Stimulated activated CD4-positive, alpha-beta T cell treated with anti-CD3 and anti-CD28 coated beads, Interleukin-2, amount 100 ng/mL, for 4 hours (primary cell): Measurements from ENCODE around the gene P2RY1.

Experiments used
- DNase-seq: peaks from one replicate; pipeline ENCODE4 v3.0.0-alpha.2; 2020; ENCODE audit warnings: low read depth

Gene P2RY1

DNA sequence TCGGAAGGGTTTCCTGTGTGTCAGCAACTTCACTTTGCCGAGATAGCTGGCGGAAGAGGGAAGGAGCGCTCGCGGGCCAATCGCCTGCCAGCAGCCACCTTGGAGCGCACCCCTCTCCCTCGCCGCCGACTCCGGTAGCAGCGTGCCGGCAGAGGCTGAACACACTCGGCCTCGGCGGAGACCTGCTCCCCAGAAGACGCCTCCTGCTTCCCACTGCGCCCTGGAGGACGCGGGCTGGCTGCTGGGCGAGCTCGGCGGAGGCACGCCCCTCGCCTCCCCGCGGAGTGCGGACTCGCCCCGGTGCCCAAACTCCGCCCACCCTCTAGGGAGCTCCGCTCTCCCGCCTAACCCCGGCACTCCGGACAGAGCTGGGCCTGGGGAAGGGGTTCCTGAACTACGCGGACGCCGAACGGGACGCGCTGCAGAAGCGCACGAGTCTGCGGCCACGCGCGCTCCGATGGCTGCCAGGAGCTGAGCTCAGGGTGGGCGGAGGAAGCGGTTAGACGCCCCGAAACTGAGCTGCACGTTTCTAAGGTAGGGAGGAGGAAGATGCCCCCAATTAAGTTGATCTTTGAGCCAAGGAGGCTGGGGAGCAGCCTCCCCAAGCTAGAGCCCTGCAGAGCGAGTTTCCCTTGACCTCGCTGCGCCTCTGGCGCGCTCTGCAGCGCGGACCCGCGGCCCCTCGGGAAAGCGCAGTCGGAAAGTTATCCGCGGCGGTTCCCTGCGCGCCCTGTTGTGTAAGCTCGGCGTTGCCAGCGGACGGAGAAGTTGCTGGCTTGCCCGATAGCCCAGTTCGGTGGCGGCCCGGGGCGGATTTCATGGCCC lies at the start of gene P2RY1:
TSS of gene P2RY1 (plus strand) at position 356 of the 825 bp plus-strand sequence. CDS start 652 bp downstream, outside the sequence.
- DNase-seq, result no peak

DNA sequence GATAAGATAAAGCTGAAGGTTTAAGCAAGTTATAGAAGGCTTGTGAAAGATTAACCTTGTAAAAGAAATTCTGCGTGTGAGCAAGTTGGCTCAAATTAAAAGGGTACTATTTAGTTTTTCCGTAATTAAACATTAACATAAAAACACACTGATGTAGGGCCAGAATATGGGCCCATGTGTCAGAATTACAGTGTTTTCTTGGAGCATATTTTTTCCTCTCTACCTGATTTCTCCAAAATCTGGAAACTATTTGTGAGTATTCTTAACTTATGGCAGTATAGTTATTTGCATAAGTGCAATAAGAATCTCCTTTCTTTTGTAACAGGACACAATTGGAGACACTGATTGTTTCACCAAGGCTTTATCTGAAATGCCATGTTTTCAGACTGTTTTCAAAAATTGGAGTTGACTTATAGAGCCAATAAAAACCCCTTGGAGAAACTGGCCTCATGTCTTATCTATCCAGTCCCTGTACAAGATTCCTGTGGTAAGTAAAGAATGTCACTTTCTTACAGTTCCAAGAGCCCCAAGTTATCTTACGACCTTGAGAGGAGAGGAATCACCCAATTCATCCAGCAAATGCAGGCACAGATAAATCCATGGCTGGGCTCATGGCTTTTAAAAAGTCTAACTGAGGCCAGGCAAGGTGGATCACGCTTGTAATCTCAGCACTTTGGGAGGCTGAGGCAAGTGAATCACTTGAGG lies 47.8 kb upstream of the P2RY1 start:
- no peak for DNase-seq

DNA sequence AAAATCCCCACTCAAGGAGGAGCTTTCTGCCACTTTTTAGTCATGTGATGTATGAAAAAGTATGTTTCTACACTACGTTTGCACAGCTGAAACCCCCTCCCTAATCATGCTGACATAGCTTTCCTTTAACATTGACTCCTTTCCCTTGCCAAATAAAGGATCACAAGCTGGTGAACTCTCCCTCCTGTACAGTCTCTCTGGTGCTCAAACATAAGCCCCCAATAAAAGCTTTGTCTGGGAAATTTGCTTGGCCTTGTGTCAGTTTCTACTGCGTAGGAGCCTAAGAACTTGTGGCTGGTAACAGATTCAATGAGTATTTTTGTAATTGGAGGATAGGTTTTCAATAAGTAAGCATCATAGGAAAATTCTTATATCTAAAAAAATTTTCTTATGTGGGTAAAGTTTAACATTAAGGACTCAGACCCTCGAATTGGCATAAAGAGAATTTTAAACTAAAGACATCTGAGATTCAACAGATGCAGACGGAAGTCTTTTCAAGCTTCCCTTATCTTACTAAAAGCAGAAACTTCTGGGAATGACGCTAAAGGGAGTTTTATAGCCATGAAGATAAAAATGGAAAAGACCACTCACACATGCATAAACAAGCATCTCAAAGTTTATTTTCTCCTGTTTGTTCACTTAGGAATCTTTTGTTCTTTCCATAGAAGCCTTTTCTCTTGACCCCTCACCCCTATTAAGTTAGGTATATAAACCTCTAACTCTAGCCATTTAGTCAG lies 44.1 kb upstream of the P2RY1 start:
- DNase-seq, result no peak

DNA sequence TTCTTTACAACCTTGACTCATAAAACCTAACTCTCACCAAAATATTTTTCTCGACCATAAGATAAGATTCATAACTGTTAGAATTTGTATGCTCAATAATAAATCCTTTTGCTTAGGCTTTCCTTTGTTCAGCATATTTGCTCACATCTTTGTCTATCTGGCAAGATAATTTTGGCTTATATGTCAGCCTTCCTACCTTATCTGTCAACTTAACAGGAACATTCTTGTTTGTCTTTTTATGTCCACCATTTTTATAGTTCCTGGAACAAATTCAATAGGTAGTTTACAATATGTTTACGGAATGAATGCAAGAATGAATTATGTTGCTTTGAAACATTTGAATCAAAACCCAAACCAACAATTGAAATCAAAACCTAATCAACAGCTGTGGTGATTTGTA lies 41.0 kb upstream of the P2RY1 start:
- DNase-seq, result no peak

GRCh38 chr3:152797751-152798432 lies 37.0 kb upstream of the P2RY1 start:
- no peak for DNase-seq

GRCh38 chr3:152811974-152812760 lies 22.8 kb upstream of the P2RY1 start:
- no peak for DNase-seq

- DNase-seq, result no peak
These were observed 17.5 kb upstream of the P2RY1 start for GRCh38 chr3:152817400-152817799.

DNA sequence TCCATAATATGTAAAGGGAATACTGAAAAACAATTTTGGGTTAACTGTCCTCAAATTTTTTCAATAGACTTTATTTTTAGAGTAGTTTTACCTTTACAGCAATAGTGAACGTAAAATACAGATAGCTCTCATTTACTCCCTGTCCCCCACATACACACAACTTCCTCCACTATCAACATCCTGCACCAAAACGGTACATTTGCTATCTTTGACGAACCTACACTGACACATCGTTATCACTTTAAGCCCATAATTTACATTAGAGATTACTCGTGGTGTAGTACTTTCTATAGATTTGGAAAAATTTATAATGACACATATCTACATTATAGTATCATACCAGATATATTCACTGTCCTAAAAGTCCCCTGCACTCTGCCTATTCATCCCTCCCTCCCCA lies 16.9 kb upstream of the P2RY1 start:
- no peak for DNase-seq

GRCh38 chr3:152823173-152823572 lies 11.8 kb upstream of the P2RY1 start:
- no peak for DNase-seq

DNA sequence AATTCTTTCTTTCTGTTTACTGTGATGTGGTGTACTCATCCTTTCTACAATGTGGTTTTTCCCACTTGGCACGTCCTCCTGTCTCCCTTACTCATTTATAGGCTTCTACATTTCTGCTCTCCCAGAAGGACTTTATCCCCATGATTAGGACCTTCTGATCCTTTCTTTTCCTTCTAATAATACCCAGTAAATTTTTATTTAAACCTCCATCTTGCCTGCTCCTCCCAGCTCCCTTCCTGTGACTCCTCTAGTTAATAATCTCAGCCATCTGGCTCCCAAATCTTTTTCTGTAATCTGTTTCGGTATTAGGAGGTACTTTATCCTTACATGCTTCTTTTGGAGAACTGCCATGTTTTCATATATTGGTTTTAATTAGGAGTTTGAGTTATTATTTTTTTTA lies 11.2 kb upstream of the P2RY1 start:
- no peak for DNase-seq

- no peak for DNase-seq
These were observed 9.4 kb upstream of the P2RY1 start for GRCh38 chr3:152825566-152825965.

DNA sequence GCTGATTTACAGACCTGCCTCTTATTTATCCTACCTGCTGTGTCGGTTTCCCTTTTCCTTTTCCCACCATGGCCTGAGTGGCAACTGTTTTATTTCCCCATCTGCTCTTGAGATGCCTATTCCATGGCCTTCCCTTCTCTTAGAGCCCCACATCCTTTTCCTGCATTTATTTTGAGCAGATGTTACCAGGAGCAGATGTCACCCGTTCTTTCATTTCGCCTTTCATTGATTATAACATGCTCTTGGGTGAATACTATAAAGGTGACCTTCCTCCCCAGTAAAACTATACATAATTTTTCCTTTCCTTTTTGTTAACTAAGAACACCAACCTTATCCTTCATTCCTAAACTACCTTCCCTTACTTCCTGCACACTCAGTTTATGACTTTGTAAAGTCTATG lies 8.5 kb upstream of the P2RY1 start:
- no peak for DNase-seq

DNA sequence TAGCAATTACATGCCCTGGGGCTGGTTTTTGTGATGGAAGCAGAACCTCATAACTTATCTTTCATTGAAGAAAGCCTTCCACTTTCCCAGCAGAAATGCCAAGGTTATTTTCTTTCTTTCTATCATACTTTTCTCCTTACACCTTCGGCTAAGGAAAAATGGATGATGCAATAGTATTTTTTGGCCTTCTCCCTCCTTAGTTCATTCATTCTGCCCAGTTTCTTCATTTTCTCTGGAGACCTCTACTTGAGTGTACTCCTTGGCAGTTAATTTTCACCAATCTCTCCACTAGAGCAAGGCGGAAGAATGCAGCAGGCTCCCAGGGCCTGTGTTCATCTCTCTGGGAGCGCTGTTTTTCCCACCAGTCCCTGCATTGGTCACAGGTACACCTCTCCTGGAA lies 7.6 kb upstream of the P2RY1 start:
- no peak for DNase-seq

DNA sequence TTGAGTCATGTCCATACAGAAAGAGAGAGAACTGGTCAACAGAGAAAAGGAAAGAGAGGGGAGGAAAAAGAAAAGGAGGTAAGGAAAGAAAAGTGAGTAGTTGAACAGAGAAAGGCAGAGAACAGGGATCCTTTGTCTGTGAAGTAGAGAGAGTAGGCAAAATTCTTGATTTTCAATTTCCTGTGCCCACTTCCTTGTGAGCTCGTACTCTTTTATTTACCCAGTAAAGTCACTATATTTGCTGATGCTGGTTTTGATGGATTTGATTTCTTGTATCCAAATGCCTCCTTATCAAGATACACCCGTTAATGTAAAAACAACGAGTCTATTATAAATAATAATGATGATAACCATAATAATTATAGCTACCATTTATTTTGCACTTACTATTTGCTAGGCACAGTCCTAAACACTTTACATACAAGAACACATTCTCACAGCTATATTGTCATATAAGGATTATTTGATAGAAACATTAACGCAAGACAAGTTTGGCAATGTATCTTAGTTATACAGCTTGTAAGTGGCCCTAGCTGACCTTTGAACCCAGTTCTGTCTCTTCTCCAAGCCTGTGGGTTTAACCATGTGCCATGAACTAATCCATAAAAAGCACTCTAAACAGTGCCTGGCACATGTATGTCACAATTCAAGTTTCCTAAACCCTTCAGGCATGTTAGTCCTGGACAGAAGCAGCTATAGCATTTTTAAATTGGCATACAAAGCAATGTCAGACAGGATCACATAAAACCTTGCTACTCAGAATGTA lies 6.7 kb upstream of the P2RY1 start:
- no peak for DNase-seq

DNA sequence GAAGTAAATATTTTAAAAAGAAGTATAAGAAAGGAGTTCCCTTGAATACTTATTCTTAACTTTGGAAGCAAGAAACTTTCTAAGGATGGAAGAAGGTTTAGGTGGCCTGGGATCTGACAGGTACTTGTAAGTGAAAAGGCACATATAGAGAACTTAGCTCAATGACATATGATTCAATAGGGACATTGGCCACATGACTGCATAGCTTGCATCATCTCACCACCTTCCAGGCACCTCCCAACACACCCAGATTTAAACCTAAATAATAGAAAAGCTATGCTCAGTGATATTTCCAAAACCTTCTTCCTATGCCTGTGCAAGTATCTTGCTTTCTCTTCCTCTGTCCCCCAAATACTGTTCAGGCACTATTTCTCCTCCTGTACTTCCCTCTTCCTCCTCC lies 4.7 kb upstream of the P2RY1 start:
- no peak for DNase-seq

DNA sequence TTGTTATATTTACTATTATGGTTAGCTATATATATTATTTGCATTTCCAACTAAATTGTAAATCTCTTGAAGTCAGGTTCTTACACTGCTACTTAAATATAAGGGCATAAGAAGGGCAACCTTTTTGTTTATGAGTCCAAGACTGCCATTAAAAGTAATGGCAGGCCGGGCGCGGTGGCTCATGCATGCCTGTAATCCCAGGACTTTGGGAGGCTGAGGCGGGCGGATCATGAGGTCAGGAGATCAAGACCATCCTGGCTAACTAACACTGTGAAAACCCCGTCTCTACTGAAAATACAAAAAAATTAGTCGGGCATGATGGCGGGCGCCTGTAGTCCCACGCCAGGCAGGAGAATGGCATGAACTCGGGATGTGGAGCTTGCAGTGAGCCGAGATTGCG lies 2.9 kb upstream of the P2RY1 start:
- DNase-seq, result no peak

DNA sequence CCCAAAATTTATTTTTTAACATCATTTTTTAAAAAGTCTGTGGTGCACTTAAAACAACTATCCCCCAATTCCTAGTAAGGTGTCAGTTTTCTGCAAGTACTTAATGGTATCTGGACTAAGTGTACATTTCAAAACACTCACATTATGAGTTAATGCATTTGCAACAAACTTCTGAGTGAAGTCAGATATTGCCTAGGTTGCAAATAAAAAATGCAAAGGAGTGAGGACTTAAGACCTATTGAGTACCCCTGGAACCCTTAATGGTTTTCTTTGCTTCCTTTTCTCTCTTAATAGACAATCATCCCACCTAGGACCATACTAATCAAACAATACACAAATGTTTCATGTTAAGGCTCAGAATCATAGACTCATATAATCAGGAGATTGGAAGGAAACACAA lies 1.8 kb upstream of the P2RY1 start:
- DNase-seq, result no peak

DNA sequence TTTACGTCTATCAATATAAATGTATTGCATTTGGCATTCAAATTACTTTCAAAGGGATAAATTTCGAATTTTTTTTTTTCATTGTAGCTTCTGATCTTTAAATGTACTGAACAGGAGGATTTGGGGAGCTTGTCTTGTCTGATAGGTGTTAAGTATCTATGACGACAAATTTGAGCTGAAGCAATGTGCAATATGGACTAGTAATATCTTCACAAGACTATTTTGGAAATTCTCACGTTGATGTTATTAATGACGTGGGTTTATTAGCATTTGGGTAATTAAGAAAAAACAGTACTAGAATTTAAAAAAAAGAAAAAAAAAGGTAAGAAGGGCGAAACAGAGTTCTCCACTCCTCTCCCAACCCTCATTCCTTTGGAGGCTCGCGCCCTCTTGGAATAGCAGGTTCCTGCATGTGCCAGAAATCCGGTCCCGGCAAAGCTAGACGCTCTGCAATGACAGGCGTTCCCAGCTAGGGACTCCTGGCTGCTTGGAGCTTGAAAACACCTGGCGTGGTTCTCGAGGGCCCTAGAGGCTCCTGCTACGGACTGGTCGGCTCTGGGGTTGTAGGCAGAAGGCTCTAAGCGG lies 648 bp upstream of the P2RY1 start:
- no peak for DNase-seq

- no peak for DNase-seq
These were observed 721 bp downstream of the P2RY1 start for GRCh38 chr3:152835601-152836102.

- no peak for DNase-seq
These were observed 1.3 kb downstream of the P2RY1 start for GRCh38 chr3:152836269-152836668.
